Endodermal cell (in vitro differentiated cells): ENCODE data around the gene ADNP2. TPM values are rescaled to one million over a fixed set of nuclear protein-coding genes. Genes with fewer than 3 reads are reported as not detected.

Experiments
- DNase-seq: peaks from one replicate; pipeline ENCODE4 v3.0.0-alpha.2; 2017
- H3K27ac ChIP-seq: 2 replicates; pipeline ENCODE4 v1.5.1; 2013; ENCODE audit warnings: mild to moderate bottlenecking, low read depth, low read length, moderate library complexity
- H3K27me3 ChIP-seq: 2 replicates; pipeline ENCODE4 v1.6.1; 2013; ENCODE audit warnings: mild to moderate bottlenecking, low read length, moderate library complexity; ENCODE audit not compliant: insufficient read depth, control insufficient read depth, poor library complexity, severe bottlenecking
- H3K36me3 ChIP-seq: 2 replicates; pipeline ENCODE4 v1.7.0; 2013; ENCODE audit warnings: mild to moderate bottlenecking, low read length, moderate library complexity; ENCODE audit not compliant: control insufficient read depth, insufficient read depth
- H3K4me1 ChIP-seq: one replicate; pipeline ENCODE4 v1.7.0; 2013; ENCODE audit warnings: low read length; ENCODE audit not compliant: control insufficient read depth, insufficient read depth
- H3K4me3 ChIP-seq: 2 replicates; pipeline ENCODE4 v1.5.1; 2013; ENCODE audit warnings: mild to moderate bottlenecking, low read length, moderate library complexity
- H3K9ac ChIP-seq: 2 replicates; pipeline ENCODE4 v1.6.1; 2013; ENCODE audit warnings: mild to moderate bottlenecking, low read length, moderate library complexity; ENCODE audit not compliant: poor library complexity, severe bottlenecking; ENCODE audit errors: extremely low read depth
- H3K9me3 ChIP-seq: 2 replicates; pipeline ENCODE4 v1.6.1; 2013; ENCODE audit warnings: mild to moderate bottlenecking, low read length, moderate library complexity; ENCODE audit not compliant: control insufficient read depth
- H3K27ac Mint-ChIP-seq: 2 replicates; pipeline ENCODE4 v1.8.0; 2020; ENCODE audit warnings: mixed read lengths
- H3K27me3 Mint-ChIP-seq: 2 replicates; pipeline ENCODE4 v1.8.0; 2021; ENCODE audit warnings: mild to moderate bottlenecking, mixed read lengths; ENCODE audit not compliant: insufficient read depth
- H3K36me3 Mint-ChIP-seq: 2 replicates; pipeline ENCODE4 v1.8.0; 2020; ENCODE audit warnings: low read depth, mixed read lengths
- H3K4me1 Mint-ChIP-seq: 2 replicates; pipeline ENCODE4 v1.8.0; 2020; ENCODE audit warnings: mixed read lengths
- H3K4me3 Mint-ChIP-seq: 2 replicates; pipeline ENCODE4 v1.8.0; 2020; ENCODE audit warnings: mild to moderate bottlenecking, moderate library complexity, mixed read lengths
- H3K9me3 Mint-ChIP-seq: 2 replicates; pipeline ENCODE4 v1.8.0; 2020; ENCODE audit warnings: mild to moderate bottlenecking, mixed read lengths
- CTCF ChIP-seq: fragments of 200-600 bp; sonication (generic); conservative IDR thresholded peaks from 2 replicates; pipeline ENCODE4 v1.5.0; 2021; ENCODE audit warnings: antibody characterized with exemption, mild to moderate bottlenecking
- WGBS, 2 experiments: methylation state at CpG; one replicate each; pipeline versions ENCODE4 v1.1.5 to v1.1.7; 2013; ENCODE audit warnings: missing lambda C conversion rate in 2 of 2, mixed read lengths in 1 of 2; ENCODE audit not compliant: insufficient coverage in 1 of 2, insufficient read length in 1 of 2; 5-methylcytosine and 5-hydroxymethylcytosine counted together
- total RNA-seq, 2 donors: library from RNA; stranded (reverse); fragmentation: NEBNext Ultra II Directional in 1 of 2; extraction: Animal tissue kit (Norgen Biotek cat#: 25700) in 1 of 2; gene quantifications; 2 replicates in 1 of 2; 3 replicates in 1 of 2; pipeline ENCODE4 v1.2.1, GENCODE V29; 2021

Gene ADNP2
- total RNA-seq, 2 donors from 2014 or later: 38.4 to 51.0 TPM

GRCh38 chr18:80182855-80183254 lies 73.8 kb downstream of the ADNP2 start:
- Mint-ChIP-seq H3K4me3 (no peak overlapping the region), H3K36me3 (no peaks in the 10 kb centered on the region), H3K27ac (no peak overlapping the region), H3K27me3 (no peaks in the 10 kb centered on the region), H3K9me3 (peaks cover 2% of the 10 kb centered on the region), H3K4me1 (no peaks in the 10 kb centered on the region)
- Histone ChIP-seq H3K36me3 (no peaks in the 10 kb centered on the region), H3K9me3 (no peaks in the 10 kb centered on the region), H3K4me1 (no peaks in the 10 kb centered on the region), H3K9ac (no peak overlapping the region), H3K27me3 (no peaks in the 10 kb centered on the region), H3K4me3 (no peak overlapping the region), H3K27ac (no peak overlapping the region)
- WGBS, 2 experiments: 89 to 93% methylated on average over 6 to 9 of the region's 9 CpGs
- no peak for TF ChIP-seq CTCF
- no peak for DNase-seq

DNA sequence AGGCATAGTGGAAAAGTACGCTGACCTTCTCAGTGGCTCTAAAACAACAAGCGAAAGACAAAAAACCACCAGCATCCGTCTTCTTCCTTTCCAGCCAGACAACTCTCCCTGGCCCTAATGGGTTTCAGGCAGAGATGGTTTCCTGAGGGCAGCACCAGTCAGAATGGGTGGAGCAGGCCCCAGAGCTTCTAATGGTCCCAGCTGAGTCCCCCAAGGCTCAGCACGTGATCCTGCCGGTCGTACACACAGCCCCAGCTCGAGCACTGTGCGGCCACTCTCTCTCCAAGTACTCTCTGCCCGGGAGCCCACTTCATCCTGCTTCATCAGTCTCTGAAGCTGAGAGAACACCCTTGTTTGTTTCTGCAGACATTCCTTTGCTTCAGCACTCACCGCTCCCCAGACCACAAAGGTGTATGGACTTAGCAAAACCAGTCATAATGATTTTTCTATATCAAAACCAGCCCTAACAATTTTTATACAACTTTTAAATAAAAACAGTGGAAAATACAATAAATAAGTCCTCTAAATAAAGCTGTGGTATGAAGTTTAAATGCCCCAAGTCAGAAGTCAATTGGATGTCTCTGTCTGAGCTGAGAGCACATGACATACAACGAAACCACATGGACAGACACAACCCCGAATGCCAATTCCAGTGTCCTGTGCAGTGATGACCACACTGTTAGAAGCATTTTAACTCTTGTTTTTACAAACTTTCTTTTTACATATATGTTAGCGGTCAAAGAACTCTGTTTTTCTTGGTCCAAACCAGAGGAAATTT lies 74.4 kb downstream of the ADNP2 start:
- DNase-seq: no peak
- Histone ChIP-seq H3K9ac (no peak overlapping the region), H3K4me1 (no peaks in the 10 kb centered on the region), H3K36me3 (no peaks in the 10 kb centered on the region), H3K4me3 (no peak overlapping the region), H3K9me3 (no peaks in the 10 kb centered on the region), H3K27me3 (no peaks in the 10 kb centered on the region), H3K27ac (no peak overlapping the region)
- Mint-ChIP-seq H3K36me3 (no peaks in the 10 kb centered on the region), H3K27me3 (no peaks in the 10 kb centered on the region), H3K9me3 (peaks cover 2% of the 10 kb centered on the region), H3K4me3 (no peak overlapping the region), H3K27ac (no peak overlapping the region), H3K4me1 (no peaks in the 10 kb centered on the region)
- WGBS, 2 experiments: 90 to 92% methylated on average over 12 to 13 of the region's 13 CpGs
- no peak for TF ChIP-seq CTCF

- peaks cover 2% of the 10 kb centered on the region for H3K9me3 Mint-ChIP-seq
- no peaks in the 10 kb centered on the region for H3K27me3 Mint-ChIP-seq
- WGBS, 2 experiments: 92% methylated on average over 22 to 26 of the region's 26 CpGs
- Histone ChIP-seq H3K9me3 (no peaks in the 10 kb centered on the region), H3K36me3 (no peaks in the 10 kb centered on the region), H3K9ac (no peak overlapping the region), H3K4me3 (no peak overlapping the region), H3K27me3 (no peaks in the 10 kb centered on the region), H3K27ac (no peak overlapping the region), H3K4me1 (no peaks in the 10 kb centered on the region)
- no peak for TF ChIP-seq CTCF
- DNase-seq: no peak
- H3K36me3 Mint-ChIP-seq: no peaks in the 10 kb centered on the region
- H3K4me3 Mint-ChIP-seq: no peak overlapping the region
- no peaks in the 10 kb centered on the region for H3K4me1 Mint-ChIP-seq
- no peak overlapping the region for H3K27ac Mint-ChIP-seq
Measured at GRCh38 chr18:80184243-80184772, 75.2 kb downstream of the ADNP2 start.
